HG03045 (cell line): ENCODE results near the gene DND1.
"Not testable (repeated sequence)": the region's sequence is repeated elsewhere in the genome, so short reads cannot be mapped to it uniquely, and the experiment has no call there.

Experiments
- ATAC-seq: cut with Tn5 transposase; IDR thresholded peaks from one replicate; pipeline ENCODE4 v1.9.1; 2021; ENCODE audit warnings: mild to moderate bottlenecking, moderate library complexity; ENCODE audit not compliant: unreplicated experiment

The DND1 gene

DNA sequence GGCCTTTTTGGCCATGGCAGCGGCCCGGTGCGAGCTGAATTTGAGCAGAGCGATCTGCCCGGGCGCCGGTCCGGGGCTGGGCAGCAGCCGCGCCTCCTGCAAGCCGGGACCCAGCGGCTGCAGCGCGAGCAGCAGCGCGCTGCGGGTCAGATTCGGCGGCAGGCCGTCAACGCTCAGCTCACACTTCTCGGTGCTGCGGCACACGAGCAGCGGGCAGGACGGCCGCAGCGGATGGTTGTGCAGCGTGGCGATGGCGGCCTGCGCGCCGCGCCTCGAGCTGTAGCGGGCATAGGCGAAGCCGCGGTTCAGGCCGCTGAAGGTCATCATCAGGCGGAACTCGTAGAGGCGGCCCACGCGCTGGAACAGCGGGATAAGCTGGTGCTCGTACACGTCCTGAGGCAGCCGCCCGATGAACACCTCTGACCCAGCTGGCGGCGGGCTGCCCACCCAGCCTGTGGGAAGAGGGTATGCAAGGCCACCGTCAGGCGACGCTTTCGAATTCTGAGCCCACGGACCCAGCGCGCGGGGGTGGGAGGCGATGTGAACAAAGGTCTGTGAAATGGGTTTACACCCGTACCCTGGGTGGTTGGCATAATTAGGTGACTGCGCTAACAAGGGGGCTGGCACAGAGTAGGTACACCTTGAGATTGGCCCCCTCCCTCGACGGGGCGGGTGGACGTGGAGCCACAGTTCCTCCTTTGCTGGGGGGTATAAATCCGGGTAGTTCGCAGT lies 755 bp downstream of the DND1 start:
- no peak for ATAC-seq

DNA sequence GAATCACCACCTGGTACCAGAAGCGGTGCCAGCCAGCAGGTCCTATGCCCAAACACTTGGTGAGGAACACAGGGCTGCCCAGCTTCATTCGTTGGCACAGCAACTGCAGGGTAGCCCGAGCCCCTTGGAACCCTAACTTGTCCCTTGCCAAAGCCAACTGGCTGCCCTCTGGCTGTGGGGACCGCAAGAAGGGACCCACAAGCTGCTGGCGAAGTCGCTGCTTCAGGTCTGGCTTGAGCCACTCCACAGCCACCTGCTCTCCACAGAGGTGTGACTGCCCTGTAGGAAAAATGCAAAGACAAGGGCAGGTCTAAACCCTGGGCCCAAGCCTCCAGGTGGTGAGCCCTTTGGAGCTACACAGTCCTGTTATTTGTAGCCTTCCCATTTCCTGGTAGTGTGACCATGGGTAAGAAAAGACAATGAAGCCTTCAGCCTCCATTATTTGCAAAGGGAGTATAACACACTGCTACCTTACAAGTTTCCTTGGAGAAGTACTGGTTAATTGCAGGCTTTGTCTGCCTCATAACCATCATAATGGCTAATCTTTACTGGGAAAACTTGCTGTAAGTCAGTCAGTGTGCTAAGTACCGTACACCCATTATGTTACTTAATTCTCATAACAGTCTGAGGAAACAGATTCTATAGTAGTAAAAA lies 1.8 kb downstream of the DND1 start:
- no peak for ATAC-seq

DNA sequence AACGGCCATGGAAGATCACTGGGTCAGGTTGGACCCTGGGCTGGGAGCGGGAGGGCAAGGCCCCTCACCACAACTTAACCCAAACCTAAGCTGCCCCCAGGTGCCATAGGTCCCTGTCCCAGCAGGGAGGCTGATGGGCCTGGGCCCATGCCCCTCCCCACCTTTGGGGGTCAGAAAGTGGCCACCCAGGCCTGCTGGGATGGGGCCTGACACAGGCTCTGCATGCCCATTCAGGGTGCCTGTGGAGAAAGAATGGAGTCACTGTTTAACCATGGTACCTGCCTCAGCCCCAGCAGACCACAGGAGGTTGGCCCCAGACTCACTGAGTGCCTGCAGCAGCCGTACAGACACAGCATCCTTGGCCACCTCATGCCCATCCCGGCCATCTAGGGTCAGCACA lies 2.3 kb downstream of the DND1 start:
- not testable (repeated sequence) for ATAC-seq

DNA sequence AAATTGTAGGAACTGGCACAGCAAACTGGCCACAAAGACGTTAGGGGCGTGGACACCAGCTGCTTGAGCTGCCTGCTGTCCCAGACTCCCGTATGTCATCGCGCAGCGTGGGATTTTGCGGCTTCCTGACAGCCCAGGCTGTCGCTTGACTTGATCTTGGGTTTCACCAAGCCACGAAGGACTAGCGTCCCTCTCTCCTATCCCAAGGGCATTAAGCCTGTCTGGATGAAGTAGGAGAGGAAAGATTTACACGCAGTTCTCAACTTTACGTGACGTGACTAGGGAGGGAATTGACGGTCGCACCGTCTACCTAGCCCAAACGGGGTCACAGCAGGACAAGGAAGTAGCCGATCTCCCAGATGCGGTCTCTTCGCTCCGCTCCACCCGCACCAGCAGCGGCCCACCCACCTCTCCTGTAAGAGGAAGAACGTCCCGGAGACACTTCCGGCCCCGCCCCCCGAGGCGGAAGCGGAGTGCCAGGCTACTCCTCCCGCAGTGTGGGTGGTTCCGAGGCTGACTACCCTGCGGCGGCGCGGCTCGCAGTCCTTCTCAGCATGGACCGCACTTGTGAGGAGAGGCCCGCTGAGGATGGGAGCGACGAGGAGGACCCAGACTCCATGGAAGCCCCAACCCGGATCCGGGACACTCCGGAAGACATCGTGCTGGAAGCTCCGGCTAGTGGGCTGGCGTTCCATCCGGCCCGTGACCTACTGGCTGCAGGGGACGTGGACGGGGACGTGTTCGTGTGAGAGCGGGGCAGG lies 8.8 kb downstream of the DND1 start, which contains the start of gene WDR55:
WDR55 (plus strand) TSS at position 546 of the 761 bp plus-strand sequence; CDS start at position 555, 9 bp downstream.
- peak; percentile 97 for ATAC-seq

DNA sequence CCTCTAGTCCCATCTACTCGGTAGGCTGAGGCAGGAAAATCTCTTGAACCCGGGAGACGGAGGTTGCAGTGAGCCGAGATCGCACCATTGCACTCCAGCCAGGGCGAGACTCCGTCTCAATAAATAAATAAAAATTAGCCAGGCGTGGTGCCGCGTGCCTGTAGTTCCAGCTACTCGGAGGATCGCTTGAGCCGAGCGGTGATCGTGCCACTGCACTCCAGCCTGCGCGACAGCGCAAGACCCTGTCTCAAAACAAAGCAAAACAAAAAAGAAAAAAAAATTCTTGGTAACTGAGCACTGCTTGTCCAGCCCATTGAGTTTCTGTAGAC lies 9.4 kb downstream of the DND1 start:
- no peak for ATAC-seq

DNA sequence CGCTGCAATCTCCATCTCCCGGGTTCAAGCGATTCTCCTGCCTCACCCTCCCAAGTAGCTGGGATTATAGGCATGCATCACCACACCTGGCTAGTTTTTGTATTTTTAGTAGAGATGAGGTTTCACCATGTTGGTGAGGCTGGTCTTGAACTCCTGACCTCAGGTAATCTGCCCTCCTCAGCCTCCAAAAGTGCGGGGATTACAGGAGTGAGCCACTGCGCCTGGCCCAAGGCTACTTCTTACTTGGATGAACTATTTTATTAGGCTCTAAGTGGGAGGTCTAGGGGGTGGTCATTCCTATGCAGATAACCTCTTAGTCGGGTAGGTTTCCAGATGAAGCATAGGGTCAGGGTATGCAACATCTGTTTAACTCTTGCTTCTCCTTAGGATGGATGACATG lies 13.0 kb downstream of the DND1 start:
- ATAC-seq, result not testable (repeated sequence)

DNA sequence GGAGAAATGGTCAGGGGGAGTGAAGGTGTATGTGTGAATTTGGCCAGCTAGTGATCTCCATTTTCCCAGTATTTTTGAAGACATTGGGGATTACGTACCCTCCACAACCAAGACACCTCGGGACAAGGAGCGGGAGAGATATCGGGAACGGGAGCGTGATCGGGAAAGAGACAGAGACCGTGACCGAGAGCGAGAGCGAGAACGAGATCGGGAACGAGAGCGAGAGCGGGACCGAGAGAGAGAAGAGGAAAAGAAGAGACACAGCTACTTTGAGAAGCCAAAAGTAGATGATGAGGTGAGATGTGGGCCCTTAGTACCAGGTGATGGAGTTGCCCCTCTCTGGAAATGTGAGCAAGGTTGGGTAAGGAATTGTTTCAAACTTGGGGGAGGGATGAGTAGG lies 14.5 kb downstream of the DND1 start:
- ATAC-seq, result no peak

DNA sequence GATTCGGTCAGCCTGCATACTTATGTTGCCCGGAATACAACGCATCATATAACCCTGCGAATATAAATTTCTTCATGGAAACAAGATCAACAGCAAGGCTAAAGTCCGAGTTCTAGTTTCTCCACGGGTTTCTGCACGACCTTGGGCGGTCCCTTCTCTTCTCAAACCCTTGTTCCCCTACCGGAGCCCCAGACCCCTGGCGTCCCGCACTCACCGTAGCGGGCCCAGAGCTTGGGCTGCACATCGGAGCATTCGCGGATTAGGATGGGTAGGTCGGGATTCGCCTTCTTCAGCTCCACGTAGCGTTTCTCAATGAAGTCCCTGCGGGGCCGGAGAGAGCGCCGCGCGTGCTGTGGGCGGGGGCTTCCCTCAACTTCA lies 26.3 kb downstream of the DND1 start:
- peak; percentile 41 for ATAC-seq

DNA sequence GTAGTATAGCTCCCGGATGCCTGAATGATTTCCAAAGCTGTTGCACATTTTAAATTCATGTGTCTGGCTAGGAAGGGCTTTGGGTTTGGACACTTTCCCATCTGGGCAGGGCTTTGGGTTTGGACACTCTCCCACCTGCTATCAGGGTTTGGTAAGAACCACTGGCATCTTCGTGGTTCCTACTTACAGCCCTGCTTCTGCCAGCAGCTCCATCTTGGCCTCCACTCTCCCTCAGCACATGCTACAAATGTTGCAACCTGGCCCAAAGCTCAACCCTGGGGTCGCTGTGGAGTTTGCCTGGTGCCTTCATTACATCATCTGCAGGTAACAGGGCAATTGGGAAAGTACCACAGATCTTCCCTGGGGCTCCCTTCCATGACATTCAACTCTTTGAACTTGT lies 30.7 kb downstream of the DND1 start:
- no peak for ATAC-seq

DNA sequence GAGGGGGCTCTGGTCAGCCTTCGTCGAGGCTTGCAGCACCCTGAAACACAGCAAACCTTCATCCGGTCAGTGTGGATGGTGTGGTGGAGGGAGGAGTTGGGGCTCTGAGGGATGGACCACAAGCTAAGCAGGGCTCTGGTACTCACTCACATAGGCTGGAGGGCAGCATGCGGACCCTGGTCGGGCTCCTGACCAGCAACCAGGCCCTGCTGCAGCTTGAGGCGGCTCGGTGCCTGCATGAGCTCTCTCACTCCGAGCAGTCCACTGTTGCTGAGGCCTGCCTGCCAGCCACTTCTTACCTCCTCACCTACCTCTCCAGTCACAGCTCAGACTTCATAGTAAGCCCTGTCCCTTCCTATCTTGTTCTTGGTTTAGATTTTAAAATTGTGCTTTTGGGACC lies 31.7 kb downstream of the DND1 start:
- ATAC-seq, result no peak

DNA sequence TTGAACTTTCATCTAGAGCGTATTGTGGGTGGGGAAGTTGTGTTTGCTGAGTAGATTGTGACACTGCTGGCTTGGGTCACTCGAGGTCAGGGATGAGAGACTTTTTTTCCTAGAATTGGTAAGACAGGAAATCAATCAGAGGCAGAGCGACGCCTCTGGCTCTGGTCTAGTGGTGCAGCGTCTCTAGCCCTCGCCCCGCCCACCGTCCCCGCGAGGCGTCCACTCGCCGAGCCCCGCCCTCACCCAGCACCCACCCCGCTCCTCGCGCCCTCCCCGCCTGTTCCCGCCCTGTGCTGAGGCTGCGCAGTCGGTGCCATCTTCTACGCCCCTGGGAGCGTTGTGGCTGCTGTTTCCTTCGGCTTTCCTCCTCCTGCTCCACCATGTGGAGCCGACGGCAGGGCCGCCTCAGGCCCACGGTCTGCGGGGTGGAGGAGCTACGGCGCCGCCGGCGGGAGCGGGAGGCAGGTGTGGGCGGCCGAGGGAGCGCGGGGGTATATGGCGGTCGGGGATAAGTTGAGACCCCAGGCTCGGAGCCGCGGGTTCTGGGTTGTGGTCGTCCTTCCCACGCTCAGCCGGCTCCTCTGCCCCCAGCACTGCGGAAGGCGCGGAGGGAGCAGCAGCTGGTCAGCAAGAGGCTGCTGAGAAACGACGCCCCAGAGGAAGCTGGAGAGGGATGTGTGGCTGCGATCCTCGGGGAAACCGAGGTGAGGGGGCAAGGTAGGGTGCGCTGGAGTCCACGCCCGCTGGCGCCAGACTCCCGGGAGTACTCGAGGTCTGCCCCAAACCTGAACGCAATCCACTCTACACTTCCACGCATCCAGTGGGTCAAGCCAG lies 34.0 kb downstream of the DND1 start, which contains the start of gene TMCO6:
TMCO6 (plus strand) TSS at position 304 of the 834 bp plus-strand sequence; CDS start at position 381, 77 bp downstream.
- peak; percentile 94 for ATAC-seq

DNA sequence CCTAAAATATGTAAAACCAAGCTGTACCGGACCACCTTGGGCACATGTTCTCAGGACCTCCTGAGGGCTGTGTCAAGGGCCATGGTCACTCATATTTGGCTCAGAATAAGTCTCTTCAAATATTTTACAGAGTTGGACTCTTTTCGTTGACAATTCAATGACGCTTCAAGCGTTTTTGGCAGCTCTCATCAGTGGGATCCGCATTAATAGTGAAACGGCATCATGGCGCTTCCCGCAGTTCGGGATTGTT lies 34.6 kb downstream of the DND1 start:
- not testable (repeated sequence) for ATAC-seq

DNA sequence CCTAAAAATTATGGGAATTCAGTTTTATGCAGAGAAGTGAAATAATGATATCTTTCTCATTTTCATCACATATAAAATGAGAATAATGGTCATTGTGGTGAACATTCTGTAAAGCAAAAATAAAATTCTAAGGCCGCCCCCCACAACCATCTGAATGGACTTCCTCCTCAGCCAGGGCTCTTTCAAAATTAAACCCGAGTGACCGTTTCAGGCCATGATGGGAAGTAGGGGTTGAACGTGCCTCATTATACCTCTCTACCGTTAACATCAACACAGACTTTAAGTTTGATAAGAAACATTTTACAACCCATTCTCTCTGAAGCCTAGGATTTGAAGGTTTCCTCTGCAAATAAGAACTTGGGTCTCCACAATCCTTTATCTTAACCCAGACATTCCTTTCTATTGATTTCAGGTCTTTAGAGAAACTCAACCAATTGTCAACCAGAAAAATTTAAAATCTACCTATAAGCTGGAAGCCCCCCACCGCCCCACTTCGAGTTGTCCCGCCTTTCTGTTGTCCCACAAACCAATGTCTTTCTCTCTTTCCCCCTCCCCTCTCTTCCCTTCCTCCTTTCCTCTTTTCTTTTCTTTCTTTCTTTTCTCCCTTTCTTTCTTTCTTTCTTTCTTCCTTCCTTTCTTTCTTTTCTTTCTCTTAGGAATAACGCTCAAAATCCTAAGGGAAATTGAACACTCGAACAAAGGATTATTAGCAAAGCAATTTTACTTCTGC lies 35.8 kb downstream of the DND1 start:
- ATAC-seq, result no peak

DNA sequence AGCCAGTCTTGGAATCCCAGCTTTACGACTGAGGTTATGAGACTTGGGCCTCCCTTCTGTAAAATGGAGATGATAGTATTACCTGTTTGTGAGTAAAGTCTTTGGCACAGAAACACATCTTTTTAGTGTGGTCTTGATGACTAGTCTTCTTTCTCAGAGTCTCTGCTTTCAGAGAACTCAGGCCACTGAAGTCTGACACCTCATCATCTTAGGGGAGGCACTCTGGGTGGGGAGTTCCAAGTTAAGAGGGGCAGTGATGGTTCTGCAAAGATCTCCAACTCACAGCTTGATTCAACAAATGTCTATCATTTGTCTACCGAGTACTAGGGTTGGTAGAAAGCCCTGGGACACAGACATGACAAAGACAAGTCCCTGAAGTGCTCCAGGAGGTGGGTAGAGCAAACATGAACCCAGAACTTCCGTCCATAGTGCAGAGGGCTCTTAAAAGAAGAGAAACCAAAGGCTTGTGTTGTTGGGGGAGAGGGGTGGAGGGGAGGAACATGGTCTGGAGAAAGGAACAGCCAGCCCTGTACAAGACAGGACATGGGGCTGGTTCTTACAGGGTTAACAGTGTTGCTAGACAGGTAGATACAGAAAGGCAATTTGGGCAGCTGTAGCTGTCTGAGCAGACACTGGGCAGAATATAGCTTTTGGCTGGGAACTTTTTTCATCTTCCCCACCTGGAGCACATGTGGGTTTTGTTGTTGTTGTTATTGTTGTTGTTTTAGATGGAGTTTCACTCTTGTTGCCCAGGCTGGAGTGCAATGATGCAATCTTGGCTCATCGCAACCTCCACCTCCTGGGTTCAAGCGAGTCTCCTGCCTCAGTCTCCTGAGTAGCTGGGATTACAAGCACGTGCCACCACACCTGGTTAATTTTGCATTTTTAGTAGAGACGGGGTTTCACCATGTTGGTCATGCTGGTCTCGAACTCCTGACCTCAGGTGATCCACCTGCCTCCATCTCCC lies 37.8 kb downstream of the DND1 start:
- no peak for ATAC-seq

DNA sequence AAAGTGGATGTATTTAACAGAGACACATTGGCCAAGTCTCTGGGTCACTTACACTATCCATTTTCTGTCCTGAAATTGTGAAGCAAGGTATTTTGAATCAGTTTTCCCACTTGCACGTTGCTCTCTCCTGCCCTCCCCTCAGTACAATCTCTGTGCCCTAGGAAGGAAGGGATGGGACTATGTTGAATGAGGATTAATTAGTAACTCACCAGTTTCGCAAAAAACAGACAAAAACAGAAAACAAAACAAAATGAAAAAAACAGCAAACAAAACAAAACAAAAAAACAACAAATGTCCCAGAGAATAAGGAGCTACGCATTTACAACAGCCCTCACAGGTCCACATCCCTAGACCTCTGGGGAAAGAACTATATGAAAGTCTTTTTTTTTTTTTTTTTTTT lies 39.3 kb downstream of the DND1 start:
- ATAC-seq, result no peak

DNA sequence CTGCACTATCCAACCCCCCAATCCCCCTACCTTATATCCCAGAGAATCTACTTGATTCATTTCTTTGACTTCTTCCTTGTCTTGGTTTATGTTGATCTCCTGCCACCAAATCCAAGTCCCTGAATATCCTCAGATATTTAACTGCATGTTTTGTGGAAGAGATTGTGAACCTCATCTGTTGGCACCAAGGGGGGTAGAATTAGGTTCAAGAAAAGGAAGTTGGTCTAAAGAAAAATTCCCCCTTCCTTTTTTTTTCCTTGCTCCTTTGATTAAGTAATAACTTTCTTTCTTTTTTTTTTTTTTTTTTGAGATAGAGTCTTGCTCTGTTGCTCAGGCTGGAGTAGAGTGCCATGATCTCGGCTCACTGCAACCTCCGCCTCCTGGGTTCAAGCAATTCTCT lies 39.9 kb downstream of the DND1 start:
- ATAC-seq, result no peak

DNA sequence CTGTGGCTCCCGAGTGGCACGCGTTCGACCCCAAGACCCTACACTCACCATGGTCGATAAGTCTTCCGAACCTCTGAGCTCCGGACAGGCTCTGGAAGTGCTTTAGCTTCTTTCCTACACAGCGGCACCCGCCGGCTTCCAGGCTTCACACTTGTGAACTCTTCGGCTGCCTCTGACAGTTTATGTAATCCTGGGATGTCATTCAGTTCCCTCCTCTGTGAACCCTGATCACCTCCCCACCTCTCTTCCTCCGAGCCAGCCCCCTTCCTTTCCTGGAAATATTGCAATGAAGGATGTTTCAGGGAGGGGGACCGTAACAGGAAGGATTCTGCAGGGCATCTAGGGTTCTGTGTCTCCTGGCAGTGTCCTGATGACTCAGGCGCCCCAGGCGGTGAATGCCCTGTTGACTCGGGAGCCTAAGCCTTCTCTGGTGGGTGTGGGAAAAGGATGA lies 40.3 kb downstream of the DND1 start, which contains the start of gene CD14:
CD14 (minus strand) TSS at position 155 of the 451 bp plus-strand sequence; CDS start at position 51, 104 bp downstream.
- ATAC-seq, result no peak

DNA sequence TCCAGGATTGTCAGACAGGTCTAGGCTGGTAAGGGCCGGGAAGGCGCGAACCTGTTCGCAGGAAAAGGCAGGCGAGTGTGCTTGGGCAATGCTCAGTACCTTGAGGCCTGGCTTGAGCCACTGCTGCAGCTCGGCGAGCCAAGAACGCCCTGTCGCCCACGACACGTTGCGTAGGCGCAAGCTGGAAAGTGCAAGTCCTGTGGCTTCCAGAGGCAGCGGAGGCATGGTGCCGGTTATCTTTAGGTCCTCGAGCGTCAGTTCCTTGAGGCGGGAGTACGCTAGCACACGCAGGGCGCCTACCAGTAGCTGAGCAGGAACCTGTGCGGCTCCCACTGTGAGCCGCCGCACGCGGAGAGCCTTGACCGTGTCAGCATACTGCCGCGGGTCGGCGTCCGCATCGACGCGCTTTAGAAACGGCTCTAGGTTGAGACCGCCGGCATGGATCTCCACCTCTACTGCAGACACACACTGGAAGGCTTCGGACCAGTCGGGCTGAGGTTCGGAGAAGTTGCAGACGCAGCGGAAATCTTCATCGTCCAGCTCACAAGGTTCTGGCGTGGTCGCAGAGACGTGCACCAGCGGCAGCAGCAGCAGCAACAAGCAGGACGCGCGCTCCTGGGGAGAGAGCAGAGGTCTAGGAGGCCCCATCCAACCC lies 40.9 kb downstream of the DND1 start:
- ATAC-seq, result peak; percentile 62
